GM12864 (cell line): ENCODE data around the gene CRAT.

Source experiments
- DNase-seq: peaks from one replicate; pipeline ENCODE4 v3.0.0-alpha.2; 2011; ENCODE audit warnings: low read depth
- H3K4me3 ChIP-seq: 2 replicates; pipeline ENCODE4 v1.5.1; 2011; ENCODE audit warnings: mild to moderate bottlenecking, low read depth, low read length, control low read depth
- CTCF ChIP-seq: IDR thresholded peaks from 2 replicates; pipeline ENCODE4 v1.5.1; 2011; ENCODE audit warnings: low read depth, mild to moderate bottlenecking, moderate library complexity, low read length, control low read depth, inconsistent platforms; ENCODE audit errors: missing control alignments

CRAT gene

GRCh38 chr9:129069862-129070641, 40.5 kb downstream of the CRAT start:
- H3K4me3 ChIP-seq: no peak overlapping the region
- TF ChIP-seq CTCF: no peak
- DNase-seq: no peak

GRCh38 chr9:129068990-129069861, 41.4 kb downstream of the CRAT start:
- no peak for TF ChIP-seq CTCF
- H3K4me3 ChIP-seq: no peak overlapping the region
- no peak for DNase-seq

GRCh38 chr9:129068110-129068509, 42.5 kb downstream of the CRAT start:
- DNase-seq: no peak
- H3K4me3 ChIP-seq: no peak overlapping the region
- no peak for TF ChIP-seq CTCF

- no peak for TF ChIP-seq CTCF
- H3K4me3 ChIP-seq: no peak overlapping the region
- DNase-seq: no peak
Measured at GRCh38 chr9:129064499-129064908, 46.1 kb downstream of the CRAT start.

GRCh38 chr9:129063061-129063460, 47.5 kb downstream of the CRAT start:
- no peak for DNase-seq
- TF ChIP-seq CTCF: no peak

GRCh38 chr9:129060991-129061390, 49.6 kb downstream of the CRAT start:
- H3K4me3 ChIP-seq: no peak overlapping the region
- no peak for DNase-seq
- no peak for TF ChIP-seq CTCF

More at GRCh38 chr9:129063061-129063460, 47.5 kb downstream of the CRAT start:
- H3K4me3 ChIP-seq: no peak overlapping the region
